HG02678 (cell line): Measurements from ENCODE around the gene NEDD4L.

Experiments used
- ATAC-seq: cut with Tn5 transposase; IDR thresholded peaks from one replicate; pipeline ENCODE4 v1.9.1; 2021; ENCODE audit warnings: mild to moderate bottlenecking, moderate library complexity; ENCODE audit not compliant: unreplicated experiment

The NEDD4L gene

DNA sequence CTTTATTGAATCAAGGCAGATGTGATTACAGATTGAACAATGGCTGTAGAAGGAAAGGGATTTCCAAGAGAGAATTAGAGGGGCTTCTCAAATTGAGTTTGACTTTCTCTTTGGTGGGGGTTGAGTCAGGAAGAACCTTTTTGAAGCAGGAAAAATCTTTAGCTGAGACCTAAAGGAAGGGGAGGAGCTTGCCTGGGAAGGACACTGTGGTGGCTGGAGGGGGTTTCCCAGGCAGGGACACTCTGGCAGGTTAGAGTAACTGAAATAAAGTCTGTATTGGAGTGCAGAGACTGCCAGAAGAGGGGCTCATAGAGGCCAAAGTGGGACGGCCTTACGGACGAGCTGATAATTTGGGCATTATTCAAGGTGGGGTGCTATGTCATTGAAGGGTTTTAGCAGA is 69.3 kb downstream of the NEDD4L start:
- peak; percentile 75 for ATAC-seq

DNA sequence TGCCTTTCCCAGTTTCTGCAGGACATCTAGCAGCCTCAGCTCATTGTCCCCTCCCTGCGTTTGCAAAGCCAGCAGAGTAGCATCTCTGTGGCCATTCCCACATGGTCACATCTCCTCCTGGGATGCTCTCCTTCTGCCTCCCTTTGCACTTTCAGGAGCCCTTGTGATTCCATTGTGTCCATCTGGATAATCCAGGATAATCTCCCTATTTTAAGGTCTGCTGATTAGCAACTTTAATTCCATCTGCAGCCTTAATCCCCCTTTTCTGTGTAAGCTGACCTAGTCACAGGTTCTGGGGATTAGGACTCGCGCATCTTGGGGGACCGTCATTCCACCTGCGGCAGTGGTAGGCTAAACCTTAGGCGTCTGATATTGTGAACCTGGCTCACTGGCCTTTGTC is 70.7 kb downstream of the NEDD4L start:
- no peak for ATAC-seq

DNA sequence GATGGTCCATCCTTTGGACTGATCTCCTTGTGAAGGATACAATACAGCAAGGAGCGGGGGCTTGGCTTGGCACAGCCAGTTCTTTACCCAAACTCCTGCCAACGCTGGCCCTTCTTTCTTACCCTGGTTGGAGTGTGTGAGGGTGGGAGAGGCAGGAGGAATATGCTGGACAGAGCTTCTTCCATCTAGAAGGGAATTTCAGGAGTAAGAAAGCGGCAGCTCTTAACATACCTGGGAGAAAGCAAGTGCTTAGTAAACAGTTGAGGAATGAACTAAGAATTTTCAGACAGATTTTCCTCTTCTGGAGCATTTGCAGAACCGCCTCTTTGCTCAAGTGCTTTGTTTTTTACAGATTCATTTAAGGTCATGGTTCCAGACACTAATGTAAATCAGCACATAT is 72.8 kb downstream of the NEDD4L start:
- ATAC-seq = no peak

DNA sequence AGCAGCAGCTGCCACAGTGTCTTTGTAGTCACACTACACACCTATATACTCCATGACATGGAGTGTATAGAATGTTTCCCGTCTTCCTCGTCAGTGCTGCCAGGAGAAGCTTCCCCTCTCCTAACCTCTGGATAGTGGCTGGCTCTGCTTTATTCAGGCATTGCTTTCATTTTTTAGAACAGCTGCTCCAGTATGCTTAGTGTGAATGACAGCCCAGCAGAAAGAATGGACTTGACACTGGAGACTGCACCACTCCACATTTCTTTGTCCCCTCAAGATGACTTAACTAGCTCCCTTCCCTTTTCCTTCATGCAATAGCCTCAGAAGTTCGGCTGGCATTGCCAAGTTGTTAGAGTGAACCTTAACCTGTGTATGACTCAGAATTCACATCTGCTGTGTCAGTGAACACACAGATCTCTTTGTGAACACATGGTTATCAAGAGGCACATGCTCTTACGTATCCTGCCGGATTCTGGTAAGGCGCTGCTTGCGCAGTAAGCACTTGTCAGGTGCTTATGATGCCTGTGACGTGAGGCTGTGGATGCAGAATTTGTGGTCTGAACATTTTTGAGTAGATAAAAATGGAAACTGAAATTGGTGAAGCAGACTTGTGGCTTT is 73.9 kb downstream of the NEDD4L start:
- no peak for ATAC-seq

DNA sequence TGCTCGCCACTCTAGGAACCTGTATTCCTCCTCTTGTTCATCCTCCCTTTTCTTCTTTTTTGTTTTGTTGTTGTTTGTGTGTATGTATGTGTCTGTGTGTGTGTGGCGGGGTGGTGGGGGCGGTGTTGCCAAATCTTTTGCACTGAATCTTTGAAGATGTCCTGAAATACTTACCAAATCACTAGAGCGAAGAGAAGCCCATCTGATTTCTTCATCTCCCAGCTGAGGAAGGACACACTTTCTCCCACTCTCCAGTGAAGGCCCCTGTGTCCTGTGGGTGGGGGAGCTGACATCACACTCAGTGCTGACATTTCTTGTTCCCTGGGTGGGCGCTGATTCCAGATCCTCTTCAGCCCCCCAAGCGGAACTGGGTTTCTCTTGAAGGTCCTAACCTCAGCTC is 74.5 kb downstream of the NEDD4L start:
- ATAC-seq = no peak

DNA sequence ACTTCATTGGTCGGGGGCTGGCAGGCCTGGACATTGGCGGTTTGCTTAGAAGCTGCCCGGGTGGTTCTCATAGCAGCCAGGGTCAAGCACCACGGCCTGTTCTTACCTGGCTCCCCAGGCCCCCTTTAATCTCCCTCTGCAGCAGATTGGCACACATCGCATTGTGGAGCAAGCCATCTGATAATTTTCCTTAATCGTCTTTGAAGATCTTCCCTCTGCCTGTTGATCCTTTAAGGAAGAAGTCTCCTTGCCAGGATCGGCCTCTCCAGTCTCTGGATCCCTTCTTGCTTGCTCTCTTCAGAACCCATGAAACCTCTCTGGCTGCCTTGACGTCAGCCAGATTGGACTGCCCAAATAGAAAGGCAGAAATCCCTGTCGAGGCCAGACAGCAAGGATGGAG is 75.8 kb downstream of the NEDD4L start:
- no peak for ATAC-seq

DNA sequence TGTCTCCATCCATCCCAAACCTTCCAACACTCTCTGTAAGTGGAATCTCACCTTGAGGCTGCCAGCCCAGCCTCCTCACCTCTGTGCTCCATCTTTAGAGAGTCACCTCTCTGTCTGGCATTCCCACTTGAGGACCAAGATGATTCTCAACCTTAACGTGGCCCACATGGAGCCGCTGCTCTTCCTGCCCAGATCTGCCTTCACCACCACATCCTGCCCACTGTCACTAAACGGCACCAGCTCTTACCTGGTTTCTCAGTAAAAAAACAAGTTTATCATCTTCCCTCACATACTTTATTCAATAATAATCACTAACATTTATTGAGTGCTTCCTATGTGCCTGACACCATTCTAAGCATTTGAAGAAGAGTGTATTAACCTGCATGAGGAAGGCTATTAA is 80.4 kb downstream of the NEDD4L start:
- no peak for ATAC-seq

DNA sequence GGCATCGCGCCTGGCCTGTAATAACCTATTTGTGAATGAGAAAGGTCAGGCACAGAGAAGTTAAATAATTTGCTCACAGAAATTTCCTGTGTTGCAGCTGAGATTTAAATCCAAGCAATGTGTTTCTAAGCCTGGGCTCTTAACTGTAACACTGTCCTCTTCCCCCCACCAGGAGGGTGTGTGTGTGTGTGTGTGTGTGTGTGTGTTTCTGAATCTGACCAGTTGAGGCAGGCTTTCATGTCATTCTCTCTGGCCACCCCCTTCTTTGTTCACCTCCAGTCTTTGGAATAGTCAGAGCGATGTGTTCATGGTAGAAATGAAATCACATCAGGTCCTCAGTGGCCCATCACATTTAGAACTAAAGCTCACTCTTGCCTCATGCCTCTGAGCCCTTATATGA is 81.2 kb downstream of the NEDD4L start:
- ATAC-seq = no peak

DNA sequence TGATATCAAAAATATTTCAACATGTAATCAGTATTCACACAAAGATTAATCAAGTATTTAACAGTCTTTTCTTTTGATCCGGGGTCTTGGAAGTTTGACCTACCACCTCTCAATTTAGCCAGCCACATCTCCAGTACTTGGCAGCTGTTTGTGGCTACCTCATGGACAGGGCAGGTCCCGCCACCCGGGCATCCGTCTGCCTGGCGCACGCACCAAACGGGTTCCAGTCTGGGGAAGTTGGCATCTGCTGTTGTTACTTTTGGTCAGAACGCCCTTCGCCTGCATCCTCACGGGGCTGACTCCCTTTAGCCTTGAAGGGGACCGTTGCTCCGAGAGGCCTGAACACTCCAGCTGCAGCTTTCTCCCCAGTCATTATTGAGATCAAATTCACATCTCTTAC is 81.7 kb downstream of the NEDD4L start:
- no peak for ATAC-seq

DNA sequence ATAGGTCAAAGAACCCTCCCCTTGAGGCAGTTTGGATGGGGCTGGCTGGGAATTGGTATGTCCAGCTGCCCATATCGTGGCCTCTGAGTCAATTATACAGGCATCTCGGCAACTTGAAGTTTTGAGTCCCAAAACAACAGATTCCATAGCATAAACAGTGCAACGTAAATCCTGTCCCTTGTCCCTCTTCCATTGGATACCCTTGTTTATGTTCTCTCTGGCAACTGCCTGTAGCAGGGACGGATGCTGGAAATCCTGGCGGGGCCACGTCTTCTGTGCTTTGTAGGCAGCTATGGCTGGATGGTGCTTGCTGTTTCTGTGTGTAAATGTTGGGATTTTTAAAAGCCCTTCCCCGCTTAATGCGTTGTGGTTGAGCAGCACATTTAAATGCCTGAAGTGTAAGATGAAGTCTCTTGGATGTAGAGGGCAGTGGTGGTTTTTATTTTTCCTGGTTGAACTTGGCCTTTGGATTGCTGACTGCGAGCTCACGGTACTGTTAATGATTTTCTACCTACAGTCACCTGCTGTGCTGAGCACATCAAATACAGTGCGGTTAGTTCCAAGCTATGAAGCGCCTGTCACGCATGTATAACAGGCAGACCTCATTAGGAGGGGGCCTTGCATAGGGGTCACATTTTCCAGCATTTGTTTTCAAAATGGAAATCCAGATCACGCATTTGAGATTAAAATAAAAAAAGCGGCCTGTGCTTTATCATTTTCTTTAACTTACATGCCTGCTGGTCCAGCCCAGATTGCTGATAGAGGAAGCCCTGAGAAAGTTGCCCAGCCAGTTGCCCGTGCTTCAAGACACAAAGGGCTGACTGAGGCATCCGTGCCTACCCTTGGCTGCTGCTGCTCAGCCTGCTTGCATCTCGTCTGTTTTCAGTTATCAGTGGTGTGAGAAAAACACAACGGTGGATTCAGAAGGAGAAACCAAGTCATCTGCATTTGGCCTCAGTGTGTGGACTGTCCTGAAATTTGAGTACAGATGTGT is 84.7 kb downstream of the NEDD4L start:
- no peak for ATAC-seq

DNA sequence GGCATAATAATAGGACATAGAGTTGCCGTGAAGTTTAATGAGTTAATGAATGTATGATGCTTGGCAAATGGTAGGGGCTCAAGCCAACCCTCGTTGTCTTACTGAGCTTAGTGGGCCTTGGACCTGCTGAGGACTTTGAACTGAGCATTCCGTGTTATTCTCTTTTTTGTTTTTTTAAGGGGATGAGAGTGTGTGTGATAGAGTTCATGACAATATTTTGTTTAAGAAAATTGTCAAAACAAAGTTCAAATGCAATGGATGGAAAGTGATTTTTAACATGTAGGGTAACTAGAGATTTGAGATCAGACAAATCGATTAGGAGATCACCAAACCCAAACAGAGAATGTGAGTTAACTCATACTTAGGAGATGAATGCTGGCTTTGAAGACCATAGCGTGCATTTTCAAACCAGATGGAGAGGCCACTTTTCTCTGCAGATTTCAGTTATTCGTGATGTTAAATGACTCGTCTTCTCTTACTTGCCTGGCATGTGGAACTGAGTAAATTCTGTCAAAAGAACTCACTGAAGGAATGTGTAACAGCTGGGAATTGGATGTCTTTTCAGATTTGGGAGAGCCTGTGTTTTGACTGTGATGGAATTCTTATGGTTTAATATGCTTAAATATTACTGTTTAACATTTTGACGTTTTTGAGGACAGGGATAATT is 88.7 kb downstream of the NEDD4L start:
- ATAC-seq = no peak

DNA sequence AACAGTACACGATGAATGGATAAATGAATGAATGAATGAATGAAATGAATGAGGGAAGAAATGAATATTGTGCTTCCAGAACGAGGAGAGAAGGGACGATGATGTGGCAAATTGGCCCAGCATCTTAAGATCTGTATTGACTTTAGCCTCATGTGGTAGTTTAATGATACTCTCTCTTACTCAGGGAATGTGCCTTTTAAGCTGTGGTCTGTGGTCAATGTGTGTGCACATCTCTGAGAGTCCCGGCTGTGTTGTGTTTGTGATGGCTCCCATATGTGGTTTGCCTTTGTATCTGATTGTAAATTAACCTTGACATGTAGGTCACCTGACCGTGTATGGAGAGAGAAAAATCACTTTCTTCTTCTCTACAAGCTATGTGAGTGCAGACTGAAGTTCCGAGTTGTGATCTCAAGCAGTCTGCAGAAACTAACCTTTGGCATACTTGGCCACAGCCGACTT is 91.2 kb downstream of the NEDD4L start:
- ATAC-seq = peak; percentile 56

DNA sequence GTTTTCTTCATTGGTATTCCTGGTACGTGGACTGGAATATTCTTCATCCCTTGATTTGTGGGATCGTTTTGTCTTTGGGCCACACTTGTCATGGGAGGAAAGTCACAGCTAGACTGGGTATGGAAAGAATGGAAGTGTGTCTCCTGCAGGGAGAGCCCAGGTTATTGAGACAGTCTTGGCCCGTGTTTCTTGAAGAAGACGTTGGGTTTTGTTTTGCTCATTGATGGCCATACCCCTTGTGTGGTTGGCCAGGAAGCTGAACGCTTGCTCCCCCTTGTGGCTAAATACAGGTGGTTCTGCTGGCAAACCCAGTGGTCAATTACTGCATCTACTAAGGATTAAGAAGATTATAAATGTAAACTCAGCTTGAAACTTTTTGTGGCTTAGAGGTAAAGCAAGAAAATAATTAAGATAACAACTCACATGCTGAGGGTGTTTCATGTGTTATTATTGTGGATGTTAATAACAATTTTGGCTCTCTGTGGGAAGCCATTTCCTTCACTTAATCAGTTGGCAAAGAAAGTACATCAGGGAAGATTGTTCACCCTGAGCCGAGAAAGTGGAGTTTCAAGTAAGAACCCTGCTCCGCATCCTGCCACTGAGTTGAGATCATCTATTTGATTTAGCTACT is 91.8 kb downstream of the NEDD4L start:
- peak; percentile 86 for ATAC-seq

DNA sequence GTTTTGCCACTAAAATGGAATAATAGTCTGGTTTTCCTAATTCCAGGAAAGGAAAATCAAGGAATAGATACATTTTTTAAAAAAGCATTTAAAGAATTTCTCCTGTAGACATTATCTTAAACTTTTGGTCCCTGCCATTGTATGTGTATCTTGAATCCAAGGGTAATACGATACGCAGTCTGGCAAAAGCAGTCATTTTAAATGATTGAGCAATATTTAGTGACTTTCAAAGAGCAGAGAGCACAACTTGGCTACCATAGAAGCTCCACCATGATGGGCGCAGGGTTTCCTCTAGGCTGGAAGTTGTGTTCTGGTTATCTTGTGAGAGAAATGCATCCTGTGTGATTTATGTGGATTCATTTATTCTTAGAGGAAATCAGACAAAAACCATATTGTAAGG is 92.9 kb downstream of the NEDD4L start:
- ATAC-seq = no peak

DNA sequence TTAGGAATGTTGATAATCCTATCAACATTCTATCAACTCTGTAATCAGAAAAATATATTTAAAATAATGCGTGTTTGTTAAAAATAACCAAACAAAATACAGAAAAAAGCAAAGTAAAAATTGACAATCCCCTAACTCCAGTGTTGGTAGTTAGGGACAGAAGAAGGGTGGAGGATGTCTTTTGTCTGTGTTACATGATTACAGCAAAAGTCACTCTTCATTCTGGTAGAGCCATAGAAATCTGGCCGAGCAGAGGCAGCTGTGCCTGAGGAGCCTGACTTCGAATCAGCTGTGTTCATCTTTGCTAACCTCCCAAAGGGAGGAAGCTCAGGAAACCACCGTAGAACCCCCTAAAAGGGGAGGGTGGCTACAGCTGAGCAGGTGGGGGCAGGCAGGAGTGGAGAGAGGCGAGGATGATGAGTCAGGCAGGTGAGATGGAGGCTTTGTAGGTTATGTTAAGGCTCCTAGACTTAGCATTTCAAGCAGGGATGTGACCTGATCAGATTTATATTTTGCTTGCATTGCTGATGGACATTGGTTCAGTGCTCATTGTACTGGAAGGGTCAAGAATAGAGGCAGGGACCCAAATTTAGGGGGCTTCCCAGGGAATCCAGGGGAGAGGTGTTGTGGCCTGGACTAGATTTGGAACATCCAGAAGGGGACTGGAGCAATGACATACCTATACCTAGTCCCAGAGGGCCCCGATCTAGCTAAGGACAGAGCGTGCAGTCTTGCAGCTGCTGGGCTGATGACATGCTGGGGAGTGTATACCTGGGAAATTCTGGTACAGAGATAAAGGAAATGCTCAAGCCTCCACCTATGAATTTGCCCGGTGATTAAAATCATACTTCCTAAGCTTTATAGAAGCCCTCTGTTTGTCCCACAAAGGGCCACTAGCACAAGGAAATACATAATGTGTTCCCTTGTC is 95.7 kb downstream of the NEDD4L start:
- no peak for ATAC-seq

DNA sequence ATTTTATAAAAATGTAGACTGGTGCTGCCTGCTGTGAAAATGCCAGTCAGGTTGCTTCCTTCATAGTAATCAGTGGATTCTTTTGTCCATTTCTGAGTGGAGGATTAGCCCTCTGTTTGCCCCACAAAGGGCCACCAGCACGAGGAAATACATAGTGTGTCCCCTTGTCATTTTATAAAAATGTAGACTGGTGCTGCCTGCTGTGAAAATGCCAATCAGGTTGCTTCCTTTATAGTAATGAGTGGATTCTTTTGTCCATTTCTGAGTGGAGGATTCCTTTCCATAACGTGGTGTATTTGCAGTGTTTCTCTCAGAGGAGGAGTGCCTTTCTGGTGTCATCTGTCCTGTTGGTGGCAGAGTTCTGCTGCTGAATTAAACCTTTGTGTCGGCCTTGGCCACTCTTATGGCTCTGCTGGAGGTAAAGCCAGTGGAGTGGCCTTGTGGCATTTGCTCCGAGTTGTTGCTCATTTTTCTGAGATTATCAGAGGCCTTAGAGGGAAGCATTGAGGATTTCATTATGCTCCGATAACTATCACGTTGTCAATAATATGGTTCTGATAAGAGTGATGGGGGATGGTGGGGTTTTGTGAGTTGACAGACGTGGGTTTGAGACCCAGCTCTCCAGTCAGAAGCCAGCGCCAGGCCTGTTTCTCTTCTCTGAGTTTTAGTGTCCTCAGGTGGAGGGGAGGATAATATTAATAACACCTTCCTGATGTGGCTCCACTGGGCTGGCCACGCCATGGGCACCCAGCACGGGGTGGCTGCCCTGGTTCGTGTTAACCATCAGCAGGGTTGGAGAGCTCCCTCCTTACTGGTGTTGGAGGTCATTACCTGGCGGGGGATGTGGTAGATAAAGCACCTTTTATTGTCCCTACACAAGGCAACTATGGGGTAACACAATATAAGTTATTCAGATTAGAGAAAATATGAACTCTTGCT is 96.6 kb downstream of the NEDD4L start:
- ATAC-seq = no peak

DNA sequence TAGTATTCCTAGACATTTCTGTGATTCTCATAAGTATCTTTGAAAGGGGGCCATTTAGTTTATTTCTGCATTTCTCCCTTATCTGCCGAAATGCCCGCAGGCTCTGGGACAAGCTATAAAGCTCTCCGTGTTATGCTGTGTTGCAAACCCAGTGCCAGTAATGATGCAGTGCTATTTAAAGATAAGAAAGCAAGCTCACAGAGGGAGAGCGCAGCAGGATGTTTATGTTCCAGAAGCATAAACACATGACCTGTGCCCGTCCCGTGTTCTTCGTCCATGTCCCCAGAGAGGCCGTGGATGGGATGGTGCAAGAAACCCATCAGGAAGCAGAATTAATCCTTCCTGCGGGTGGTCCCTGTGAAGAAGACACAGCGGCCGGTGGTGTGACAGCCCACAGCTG is 99.4 kb downstream of the NEDD4L start:
- no peak for ATAC-seq

DNA sequence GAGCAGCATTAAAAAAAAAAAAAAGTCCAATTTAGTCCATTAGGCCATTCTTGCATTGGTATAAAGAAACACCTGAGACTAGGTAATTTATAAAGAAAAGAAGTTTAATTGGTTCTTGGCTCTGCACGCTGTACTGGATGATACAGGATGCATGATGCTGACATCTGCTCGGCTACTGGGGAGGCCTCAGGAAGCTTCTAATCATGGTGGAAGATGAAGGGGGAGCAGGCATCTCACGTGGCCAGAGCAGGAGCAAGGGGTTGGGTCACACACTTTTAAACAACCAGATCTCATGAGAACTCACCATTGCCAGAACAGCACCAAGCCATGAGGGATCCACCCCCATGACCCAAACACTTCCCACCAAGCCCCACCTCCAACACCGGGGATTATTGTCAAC is 100.1 kb downstream of the NEDD4L start:
- ATAC-seq = no peak

DNA sequence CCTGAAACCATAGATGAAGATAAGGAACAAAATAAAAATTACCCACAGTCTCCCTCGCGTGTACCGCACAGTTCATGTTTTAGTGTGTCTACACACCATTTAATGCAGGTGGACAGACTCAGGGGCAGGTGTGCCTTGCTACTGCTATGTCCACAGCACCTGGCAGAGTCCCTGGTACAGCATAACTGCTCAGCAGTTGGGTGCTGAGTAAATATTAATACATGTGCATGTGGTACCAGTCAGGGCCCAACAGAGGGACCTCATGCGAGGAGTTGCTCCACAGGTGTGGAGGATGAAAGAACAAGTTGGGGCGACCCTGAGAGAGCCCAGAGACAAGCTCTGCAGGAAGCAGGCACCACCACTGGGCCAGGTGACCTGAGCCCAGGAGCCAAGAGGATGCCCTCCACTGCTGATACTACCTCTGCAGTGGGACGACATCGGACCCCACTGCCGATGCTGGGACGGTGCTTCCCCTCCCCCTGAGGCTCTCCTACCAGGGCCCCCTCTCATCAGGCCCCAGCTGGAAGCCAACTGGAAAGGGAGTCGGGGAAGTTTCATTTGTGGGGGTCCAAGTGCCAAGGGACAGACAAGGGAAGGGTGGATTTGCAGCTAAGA is 100.8 kb downstream of the NEDD4L start:
- ATAC-seq = no peak
